Endometrial microvascular endothelial cells (primary cell): ENCODE data around the gene LIPC. TPM values are rescaled to one million over a fixed set of nuclear protein-coding genes. Genes with fewer than 3 reads are reported as not detected.

Experiments used
- in situ Hi-C: cut with HindIII; loops from 2 replicates; pipeline ENCODE4 v1.10.0; 2017; ENCODE audit warnings: low sequenced_read_pairs, low pct_unique_long_range_greater_than_20kb; ENCODE audit errors: inconsistent ontology term
- total RNA-seq: library from RNA; depleted of rRNA; stranded (reverse); fragments of >200 nt; gene quantifications from one replicate; pipeline ENCODE4 v1.2.3, GENCODE V29; 2015; ENCODE audit errors: inconsistent ontology term

The LIPC gene
- total RNA-seq, 1 donor from 2014 or later = not detected

GRCh38 chr15:58606577-58607080, 174.8 kb downstream of the LIPC start:
- in situ Hi-C loops = no loop called here

- in situ Hi-C loops = no loop called here
Measured at GRCh38 chr15:58608129-58608590, 176.4 kb downstream of the LIPC start.

GRCh38 chr15:58608711-58609110, 176.9 kb downstream of the LIPC start:
- in situ Hi-C loops = no loop called here

- in situ Hi-C loops = no loop called here
Measured at GRCh38 chr15:58611731-58612676, 180.2 kb downstream of the LIPC start.

- in situ Hi-C loops = no loop called here
Measured at GRCh38 chr15:58616171-58616570, 184.4 kb downstream of the LIPC start.
